Activated T-cell treated with anti-CD3 and anti-CD28 coated beads for 48 hours (primary cell): ENCODE data around the gene LRMDA.

Experiments used
- DNase-seq: peaks from one replicate; pipeline ENCODE4 v3.0.0-alpha.2; 2020; ENCODE audit warnings: low read depth

LRMDA gene

DNA sequence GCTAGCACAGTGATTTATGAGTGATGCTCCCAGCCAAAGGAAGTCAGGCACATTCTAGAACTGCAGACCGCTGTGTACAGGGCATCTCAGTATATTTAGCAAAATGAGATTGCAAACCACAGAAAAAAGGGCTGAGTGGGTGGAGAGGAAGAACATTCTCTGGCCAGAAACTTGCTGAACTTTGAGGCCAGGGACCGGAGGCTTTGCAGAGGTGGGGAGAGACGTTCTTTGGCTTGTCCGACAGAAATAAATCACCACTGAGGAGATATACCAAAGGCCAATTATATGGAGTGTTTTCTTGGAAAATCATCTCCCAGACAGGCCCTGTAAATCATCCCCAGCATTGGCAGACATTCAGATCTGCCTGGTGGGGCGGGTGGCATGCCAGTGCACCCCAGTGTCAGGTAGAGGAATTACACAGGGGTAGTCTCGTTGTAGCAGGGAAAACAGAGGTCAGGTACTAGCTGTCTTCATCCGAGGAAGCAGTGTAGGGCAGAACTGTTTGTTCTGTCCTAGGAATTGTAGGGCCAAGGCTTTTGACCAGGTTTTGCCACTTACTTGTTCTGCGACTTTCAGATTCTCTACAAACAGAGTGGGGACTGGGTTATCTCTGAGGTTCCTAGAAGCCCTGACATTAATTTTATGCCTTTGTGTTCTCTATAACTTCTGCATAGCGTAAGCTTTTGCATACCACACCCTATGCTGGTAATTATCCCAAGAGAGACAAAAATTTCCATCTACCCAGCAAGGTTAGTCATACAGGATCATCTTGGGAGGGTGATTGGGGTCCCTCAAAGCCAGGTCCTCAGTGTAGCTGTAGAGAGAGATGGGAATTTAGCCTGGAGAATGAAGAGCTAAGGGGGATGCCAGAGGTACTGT lies 655.6 kb downstream of the LRMDA start:
- DNase-seq = no peak

DNA sequence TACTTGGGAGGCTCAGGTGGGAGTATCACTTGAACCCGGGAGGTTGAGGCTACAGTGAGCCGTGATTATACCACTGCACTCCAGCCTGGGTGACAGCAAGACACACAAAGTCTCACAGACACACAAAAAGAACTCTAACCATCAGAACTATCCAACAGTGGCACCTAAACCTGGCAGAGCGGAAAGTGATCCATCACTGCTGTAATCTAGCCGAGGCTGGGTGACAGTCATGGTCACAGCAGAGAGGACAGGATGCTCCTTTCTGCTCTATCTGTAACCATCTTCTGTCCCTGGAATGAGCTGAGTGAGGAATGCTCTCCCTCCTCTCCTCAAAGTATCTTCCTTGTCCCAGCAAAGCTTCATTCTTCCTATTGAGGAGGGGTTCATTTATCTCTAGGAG lies 656.6 kb downstream of the LRMDA start:
- no peak for DNase-seq

DNA sequence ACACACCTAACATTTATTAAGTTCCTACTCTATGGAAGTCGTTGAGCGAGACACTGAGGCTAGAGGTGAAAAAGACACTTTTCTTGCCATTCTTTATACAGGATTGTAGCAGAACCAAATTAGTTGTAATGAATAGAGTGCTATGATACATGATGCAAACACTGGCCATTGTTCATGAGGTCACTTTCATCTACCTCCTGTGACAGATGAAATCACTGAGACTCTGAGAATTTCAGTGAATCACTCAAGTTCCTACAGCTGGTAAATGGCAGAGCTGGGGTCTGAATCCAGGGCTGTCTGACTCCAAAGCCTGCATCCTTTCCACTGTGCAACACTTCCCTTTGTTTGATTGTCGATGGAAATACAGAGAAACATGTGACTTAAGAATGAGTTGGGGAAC lies 657.6 kb downstream of the LRMDA start:
- DNase-seq = no peak

DNA sequence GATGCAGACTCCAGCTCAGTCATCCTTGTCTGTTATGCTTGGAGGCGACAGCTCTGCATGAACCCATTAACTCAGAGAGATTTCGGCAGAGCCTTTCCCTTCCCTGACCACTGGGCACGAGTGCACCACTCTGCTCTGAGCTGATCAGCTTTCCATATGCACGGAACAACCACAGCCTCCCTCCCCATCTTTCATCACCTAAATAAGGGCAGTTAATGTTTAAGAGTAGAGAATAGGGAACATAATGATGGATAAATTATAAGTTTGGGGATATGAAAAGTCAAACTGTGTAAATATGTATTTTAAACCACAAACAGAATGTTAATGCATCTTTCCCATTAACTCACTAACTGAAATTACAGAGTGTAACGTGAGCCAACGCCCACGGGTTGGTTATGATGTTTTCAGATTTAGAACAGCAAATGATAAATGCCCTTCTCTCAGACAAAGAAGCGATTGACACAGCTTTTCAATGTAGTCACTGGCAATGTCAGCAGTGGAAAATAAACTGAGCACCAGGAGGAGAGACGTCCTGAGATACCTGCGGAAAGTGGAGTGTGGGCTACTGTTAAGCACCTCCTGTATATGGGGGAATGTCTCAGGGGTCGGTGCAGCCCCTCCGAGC lies 658.2 kb downstream of the LRMDA start:
- no peak for DNase-seq

DNA sequence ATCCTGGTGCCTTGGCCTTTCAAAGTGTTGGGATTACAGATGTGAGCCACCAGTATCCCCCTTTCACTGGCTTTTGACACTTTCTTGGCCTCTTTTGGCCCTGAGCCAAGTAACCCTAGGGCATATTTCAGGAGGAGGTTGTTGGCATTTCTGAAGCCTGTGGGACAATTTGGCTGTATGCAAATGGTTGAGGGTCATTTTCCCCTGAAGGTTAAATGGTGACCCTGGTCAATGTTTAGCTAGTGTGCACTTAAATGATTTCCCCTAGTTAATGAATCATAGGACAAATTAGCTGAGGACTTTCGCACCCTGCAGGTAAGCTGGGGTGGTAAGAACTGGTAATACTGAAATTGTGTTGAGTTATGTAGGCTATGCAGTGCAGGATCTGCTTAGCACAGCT lies 660.5 kb downstream of the LRMDA start:
- DNase-seq = no peak

DNA sequence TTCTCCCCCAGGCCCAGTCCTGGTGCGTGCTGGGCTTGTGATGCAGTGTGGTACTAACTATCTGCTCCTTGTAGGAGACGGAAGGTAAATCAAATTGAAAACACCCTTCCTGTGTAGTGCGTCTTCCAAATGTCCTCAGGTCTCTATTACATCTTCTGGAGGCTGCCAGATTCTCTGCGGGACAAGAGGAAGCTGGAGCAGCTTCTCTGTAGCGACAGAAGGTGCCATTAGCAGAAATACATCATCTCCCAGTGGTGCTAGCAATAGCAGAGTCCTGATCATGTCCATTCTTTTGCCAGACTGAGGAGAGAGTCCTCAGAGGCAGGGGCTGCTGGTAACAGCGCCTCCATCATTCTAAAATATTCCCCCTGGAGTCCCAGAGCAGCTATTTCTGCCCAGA lies 675.2 kb downstream of the LRMDA start:
- no peak for DNase-seq

DNA sequence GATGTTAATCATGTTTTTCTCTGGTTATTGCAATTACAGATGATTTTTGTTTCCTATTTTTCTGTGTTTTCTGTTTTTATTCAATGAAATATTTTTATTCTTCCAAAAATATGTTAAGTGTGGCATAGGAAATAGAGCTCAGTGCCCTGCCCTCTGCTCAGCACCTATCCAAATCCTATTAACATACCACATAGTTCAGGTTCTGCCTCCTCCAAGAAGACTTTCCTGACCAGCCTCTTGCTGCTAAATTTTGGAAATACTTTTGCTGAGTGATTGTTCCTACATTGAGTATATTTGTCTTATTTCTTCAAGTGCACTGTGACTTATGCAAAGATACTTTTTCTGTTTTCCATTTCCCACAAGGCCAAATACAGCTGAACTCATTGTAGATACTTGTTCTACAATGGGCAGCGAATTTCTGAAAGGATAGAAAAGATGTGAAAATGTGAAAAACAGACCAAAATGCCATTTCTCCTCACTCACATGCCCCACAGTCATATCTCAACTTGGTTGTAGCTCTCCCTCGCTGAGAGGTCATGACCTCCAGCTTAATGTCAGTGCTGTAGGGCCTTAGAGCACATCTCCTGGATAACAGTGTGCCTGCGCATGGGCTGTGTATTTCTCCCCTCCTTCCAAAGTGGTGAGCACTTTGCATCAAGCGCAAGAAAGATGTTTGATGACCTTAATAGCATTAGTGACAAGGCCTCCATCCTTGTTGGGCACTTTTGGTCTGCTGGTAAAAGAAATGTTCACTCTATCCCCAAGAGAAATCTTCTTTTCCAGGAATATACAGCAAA lies 677.3 kb downstream of the LRMDA start:
- DNase-seq = no peak

DNA sequence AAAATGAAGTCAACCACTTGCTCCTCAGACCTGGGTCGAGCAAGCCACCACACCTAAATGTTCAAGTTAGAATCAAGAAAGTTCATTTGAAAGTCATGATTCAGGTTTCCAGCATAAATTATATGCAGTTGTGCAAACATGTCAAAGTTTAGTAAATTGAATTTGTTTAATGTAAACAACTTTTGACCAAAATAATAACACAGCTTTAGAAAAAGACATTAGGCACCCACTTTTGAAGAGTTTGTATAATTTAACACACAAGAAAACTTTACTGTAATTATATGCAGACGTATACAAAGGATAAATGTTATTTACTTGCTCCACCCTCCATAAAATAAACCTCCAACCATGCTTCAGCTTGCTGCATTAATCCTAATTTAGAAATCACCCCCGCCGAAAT lies 680.0 kb downstream of the LRMDA start:
- no peak for DNase-seq

DNA sequence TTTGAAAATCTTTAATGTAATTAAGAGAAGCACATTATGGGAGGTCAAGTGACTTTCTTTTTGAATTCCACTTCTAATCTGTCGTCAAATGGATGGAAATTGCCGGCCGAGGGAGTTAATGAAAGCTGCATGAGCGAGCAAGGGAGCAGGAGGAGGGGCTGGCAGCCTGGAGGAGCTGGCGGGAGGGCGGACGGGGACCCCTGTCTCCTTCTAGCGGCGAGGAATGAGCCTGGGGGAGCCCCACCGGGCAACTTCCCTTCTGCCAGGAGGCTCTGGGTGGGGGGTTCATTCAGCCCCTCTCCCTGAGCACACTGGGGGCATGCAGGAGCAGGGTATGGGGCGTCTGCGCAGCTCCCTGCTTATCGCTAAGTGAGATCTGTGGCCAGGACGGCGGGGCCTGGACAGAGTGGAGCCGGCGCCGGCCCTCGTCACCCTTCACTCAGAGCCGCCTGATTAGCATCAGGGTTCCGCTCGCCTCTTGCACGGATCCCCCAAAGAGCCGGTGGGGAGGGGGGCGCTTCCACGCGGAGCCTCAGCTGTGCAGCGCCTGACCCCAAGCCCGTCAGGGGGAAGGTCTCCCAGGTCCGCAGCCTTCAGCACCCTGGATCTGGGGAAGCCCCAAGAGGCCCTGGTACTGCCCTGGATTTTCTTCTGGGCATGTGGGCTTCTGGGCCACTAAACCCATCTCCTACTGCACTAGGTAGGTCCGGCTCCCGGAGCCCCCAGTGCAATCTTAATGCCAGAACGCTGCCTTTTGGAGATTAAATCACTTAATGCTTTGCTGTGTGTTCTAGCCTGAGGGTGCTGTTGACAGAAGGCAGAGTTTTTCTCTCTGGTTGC lies 680.8 kb downstream of the LRMDA start:
- no peak for DNase-seq

DNA sequence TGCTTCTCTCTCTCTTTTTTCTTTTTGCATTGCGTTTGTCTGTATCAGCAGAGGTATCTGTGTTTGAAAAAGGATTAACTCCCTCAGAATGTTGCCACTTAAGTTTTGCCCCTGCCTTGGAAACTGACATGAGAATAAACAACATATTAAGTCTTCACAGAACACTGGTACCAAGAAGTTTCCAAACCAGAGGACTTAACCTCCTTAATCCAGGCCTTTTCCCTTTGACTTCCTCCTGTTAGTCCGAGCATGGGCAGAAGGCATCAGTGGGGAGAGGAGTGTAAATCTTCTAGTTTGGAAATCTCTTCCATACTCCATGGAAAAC lies 681.4 kb downstream of the LRMDA start:
- no peak for DNase-seq

DNA sequence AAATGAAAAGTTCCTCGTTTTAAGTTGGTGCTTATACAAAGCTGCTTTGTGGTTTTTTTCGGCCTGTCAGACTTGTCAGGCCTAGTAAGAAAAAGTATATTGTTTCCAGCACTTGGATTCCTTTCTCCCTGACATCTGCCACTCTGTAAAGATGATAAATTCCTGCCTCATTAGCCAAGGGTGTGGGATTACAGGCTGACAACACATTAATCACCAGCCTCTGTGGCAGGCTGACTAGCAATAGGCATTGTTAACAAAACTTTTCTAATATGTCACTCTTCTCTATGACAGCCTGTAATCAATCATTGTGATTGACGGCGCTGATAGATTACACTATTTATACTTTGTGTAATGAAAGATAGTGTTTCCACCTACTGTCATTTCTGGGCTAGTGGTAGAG lies 682.5 kb downstream of the LRMDA start:
- DNase-seq = no peak

DNA sequence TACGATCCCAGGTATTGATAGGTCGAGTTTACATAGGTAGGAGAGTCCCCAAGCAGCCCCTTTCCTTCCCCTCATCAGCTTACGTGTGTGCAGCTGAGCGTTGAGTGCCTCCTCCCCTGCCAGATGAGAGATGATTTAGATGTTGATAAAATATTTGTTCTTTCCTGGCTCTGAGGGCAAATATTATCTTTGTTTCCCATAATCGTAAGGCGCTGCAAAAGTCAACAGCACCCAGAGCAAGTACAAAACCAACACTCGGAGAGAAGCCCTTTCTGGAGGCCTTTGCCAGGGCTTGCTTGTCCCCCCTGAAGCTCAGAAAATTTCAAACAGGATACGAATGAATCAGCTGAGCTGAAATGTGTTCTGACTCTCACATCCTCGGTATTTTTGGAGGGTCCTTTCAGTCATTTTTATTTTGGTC lies 683.2 kb downstream of the LRMDA start:
- no peak for DNase-seq

DNA sequence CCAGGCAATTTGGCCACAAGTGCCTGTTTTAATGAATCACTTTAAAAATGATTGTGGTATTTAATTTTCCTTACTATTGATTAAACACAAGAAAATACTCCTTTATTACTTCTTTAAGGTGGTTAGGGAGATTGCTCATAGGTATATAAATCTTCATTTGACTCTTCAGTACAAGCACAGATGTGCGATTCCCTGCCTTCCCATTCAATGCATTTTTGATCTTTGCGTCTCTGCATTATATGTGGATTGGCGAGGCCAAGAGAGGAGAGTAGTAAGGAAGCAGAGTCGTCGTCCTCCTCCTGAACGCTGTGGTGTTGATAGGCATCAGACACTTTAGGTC lies 683.7 kb downstream of the LRMDA start:
- no peak for DNase-seq

DNA sequence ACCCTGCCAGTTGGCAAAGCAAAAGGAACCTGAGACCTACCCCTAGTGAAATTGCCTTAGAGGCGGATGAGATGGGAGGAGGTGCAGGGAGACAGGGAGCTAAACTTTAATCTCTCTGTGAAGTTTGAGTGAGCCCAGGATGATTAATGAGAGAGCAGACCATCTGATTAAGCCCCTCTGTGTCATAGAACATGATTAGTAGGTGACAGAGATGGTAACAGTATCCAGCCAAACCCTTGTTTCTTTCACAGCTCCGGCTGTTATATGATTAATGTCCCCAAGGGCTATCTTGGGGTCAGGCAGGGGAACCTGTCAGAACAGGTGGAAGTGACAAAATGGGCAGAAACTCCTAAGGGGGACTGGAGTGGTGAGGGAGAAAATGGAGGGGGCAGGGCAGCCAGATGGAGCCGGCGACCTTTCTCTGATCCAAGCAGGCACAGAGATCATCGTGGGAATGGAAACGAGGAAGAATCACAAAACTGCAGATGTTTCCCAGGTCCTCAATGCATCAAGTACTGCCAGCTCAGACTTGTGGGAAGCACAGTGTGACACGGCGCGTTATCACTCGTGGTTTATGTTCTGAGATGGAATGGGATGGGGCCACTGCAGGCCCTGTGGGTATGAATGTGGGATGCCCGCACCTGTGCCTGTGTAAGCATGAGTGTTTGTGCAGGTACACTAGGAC lies 684.2 kb downstream of the LRMDA start:
- no peak for DNase-seq

DNA sequence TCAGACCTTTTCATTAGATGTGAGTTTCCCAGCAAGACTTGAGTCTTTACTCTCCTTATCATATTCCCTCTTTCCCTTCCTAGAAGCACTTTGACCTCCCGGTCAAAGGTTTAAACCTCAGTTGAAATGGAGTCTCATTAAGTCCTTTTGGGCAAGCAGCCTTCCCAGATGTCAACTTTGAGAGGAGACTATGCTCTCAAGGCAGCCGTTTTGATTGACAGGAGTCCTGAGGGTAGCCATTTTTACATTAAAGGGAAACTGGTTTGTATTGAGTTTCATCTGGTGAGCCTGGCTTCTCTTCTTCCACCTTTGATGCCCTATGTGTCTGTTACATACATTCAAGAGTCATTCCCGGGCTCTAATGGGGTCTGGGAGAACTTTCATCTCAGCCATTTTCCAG lies 685.1 kb downstream of the LRMDA start:
- no peak for DNase-seq

DNA sequence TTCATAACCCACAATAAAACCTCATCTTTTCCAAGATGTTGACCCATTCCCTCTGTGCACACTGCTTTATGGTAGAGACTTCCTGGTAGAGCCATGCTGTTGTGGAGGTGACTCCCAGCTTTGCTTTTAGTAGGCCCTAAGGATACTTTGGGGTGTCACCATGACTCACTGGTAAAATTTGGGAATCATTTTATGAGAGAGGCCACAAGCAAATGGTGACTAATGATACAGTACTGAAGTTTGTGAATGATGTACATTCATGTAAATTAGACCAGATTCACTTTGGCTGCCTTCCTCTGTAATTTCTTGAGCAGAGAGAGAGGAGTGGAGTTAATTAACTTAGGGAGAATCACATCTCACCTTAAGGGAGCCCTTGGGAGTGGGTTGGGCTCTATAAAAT lies 686.5 kb downstream of the LRMDA start:
- DNase-seq = no peak

DNA sequence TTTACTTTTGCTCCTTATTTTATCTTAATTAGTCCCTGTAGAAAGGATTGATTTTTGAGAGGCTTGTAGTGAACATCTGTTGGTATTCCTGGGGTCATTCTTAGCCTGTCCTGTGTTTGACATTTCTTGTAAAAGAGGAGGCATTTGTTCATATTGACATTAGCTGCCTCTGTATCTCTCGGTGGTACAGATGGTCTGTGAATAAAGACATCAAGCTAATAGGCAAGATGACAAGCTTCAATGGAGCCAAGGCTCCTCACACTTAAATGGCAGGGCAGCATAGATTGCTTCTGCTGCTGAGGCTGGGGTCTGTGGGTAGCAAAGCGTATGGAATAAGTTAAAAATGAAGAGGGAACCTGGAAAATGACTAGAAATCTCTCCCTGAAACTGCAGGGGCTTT lies 687.6 kb downstream of the LRMDA start:
- DNase-seq = no peak

DNA sequence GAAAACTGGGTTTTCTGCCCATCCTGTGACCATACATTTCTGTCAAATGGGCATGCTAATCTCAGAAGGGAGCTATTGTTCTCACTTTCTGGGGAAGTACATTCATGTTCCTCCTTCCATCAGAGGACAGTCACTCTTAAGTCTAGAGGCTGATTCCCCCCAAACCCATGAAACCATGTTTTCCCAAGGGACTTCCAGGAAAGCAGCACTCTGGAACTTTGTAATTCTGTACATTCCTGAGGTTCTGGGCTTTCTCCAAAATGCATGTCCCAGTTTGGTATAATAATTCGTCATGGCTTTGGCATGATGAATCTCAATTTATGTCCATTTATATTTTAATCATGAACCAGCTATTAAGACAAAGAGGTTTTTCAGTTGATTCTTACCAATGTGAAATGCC lies 688.1 kb downstream of the LRMDA start:
- no peak for DNase-seq

DNA sequence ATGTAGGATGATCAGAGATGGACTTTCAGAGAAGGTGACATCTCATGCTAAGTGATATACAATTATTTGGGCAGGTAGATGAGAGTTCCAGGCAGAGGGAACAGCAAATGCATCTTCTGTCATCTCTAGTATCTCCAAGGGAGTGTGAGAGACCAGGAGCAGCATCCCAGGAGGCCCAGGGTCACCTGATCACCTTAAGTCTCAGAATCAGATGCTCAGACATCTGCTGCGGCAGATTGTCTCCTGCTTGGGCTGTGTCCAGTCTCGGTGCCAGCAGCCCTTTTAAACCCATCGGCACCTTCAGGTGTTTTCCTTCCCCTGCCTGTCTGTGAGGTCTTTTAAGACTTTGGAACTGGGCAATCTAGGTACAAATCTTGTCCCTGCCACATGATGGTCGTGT lies 690.6 kb downstream of the LRMDA start:
- DNase-seq = no peak

DNA sequence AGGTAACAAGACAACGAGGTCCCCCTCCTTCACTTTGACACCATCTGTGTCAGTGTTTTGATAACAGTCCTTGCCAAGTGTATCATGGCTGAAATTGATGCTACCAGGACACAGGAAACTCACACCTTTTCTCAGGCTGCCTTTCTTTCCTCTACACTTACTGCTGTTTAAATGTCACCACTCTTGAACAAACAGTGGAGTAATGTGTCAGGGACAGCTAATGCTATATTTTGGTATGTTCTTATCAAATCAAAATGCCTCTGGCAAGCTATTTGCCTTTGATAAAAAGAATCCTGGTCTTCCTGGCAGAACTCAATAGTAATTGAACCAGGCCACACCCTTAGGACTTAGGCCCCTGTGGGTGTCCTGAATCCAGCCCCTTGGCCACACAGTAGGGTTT lies 692.9 kb downstream of the LRMDA start:
- DNase-seq = no peak

DNA sequence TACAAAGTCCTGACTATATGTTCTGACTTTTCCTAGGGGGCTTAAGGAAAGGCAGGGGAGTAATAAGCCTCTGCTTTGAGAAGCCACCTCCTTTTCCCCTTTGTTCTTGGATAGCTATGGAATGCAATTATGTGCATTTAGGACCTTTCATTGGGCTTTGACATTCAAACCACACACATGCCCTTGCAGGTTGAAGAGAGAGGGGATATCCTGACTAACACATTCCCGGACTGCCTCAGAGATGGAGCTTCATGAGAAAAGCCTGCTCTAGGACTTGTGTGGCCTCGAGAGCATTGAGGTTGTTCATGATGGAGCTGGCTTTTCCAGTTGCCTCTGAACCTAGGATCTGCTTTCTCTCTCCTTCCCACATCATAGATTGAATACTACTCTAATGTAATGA lies 694.5 kb downstream of the LRMDA start:
- DNase-seq = no peak
